Skeletal muscle satellite cell (primary cell): ENCODE measurements around the gene PRR7.

ENCODE experiments used
- H3K27me3 ChIP-seq: 2 replicates; pipeline ENCODE4 v1.7.0; 2013; ENCODE audit warnings: low read length; ENCODE audit not compliant: control insufficient read depth, insufficient read depth
- H3K36me3 ChIP-seq: 2 replicates; pipeline ENCODE4 v1.7.0; 2013; ENCODE audit warnings: mild to moderate bottlenecking, control low read depth, low read length; ENCODE audit not compliant: insufficient read depth
- H3K4me1 ChIP-seq: 2 replicates; pipeline ENCODE4 v1.7.0; 2013; ENCODE audit warnings: low read length; ENCODE audit not compliant: control insufficient read depth, insufficient read depth
- H3K4me2 ChIP-seq: 2 replicates; pipeline ENCODE4 v1.7.0; 2013; ENCODE audit warnings: mild to moderate bottlenecking, low read length
- H3K4me3 ChIP-seq: 2 replicates; pipeline ENCODE4 v1.7.0; 2013; ENCODE audit warnings: low read length
- H3K9ac ChIP-seq: 2 replicates; pipeline ENCODE4 v1.7.0; 2013; ENCODE audit warnings: mild to moderate bottlenecking, low read depth, low read length, moderate library complexity
- H3K9me3 ChIP-seq: replicated peaks from 2 replicates; pipeline ENCODE4 v1.7.0; 2013; ENCODE audit warnings: mild to moderate bottlenecking, control low read depth, low read length

Gene PRR7

DNA sequence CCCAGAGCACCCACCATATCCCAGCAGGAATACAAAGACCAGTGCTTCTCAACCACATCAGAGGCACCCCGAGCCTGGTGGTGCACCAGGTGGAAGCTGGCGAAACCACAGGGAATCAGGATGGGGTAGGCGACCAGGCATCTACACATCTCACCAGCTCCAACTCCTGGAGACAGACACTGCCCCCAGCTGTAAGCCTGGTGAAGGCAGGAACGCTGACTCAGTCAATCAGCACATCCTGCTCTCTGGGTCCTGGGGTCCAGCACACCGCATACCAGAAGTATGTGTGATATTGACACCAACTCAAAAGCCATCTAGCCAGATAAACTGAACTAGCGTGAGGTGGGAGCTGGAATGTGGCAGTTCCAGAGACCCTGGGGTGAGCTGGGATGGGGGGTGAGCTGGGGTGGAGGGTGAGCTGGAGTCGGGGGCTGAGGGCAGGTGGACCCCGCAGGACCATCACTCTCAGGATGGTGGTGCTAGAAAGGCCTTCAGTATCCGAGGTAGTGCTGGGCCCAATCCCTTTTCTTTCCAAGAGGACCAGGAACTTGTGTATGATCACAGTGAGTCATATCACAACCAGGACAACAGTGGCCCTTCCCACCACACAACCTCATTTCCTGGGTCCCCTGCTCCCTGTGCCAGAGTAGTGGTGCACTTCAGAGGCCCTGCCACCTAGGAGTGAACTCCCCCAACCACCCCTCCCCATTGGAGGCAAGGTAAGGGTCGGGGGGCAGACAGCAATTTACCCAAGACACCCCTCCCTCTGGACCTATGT, 24.3 kb downstream of the PRR7 start:
- Histone ChIP-seq H3K4me1 (peaks cover 40% of the 10 kb centered on the region), H3K4me2 (peak overlapping the region; percentile 98), H3K36me3 (peaks cover 33% of the 10 kb centered on the region), H3K27me3 (no peaks in the 10 kb centered on the region), H3K4me3 (peak overlapping the region; percentile 92), H3K9me3 (no peaks in the 10 kb centered on the region), H3K9ac (no peak overlapping the region)

DNA sequence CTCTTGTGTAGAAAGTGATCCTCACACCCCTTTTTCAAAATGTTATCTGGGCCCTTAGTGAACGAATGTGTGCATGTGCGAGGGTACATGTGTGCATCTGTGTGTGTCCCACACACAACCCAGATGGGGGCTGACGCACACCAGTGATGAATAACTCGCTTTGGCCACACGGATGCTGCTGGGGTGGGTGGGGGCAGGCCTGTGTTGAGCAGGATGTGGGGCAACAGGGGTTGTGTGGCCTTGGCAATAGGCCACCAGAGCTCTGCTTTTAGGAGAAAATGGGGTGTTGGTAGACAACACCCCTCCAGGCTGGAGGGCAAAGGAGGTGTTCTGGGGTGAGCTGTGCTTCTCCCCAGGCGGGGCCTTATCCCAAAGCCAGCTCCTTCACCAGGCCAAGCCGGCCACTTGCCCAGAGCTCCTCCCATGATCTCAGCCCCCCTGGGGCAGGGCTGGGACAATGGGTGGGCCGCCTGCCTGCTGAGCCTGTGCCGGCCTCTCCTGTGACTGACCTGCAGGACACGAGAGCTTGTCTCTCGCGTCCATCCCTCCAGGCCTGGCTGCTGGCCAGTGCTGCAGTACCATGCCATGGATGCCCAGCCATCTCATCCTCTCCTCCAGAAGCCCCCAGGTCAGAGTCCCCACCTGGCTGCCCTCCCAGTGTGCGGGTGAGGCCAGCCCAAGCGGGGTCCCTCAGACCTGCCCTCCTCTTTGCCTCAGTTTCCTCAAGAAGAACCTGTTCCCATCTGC, 25.2 kb downstream of the PRR7 start:
- Histone ChIP-seq H3K9me3 (no peaks in the 10 kb centered on the region), H3K4me2 (peak overlapping the region; percentile 98), H3K27me3 (no peaks in the 10 kb centered on the region), H3K4me1 (peaks cover 43% of the 10 kb centered on the region), H3K4me3 (peak overlapping the region; percentile 92), H3K36me3 (peaks cover 25% of the 10 kb centered on the region), H3K9ac (peak overlapping the region; percentile 86)

DNA sequence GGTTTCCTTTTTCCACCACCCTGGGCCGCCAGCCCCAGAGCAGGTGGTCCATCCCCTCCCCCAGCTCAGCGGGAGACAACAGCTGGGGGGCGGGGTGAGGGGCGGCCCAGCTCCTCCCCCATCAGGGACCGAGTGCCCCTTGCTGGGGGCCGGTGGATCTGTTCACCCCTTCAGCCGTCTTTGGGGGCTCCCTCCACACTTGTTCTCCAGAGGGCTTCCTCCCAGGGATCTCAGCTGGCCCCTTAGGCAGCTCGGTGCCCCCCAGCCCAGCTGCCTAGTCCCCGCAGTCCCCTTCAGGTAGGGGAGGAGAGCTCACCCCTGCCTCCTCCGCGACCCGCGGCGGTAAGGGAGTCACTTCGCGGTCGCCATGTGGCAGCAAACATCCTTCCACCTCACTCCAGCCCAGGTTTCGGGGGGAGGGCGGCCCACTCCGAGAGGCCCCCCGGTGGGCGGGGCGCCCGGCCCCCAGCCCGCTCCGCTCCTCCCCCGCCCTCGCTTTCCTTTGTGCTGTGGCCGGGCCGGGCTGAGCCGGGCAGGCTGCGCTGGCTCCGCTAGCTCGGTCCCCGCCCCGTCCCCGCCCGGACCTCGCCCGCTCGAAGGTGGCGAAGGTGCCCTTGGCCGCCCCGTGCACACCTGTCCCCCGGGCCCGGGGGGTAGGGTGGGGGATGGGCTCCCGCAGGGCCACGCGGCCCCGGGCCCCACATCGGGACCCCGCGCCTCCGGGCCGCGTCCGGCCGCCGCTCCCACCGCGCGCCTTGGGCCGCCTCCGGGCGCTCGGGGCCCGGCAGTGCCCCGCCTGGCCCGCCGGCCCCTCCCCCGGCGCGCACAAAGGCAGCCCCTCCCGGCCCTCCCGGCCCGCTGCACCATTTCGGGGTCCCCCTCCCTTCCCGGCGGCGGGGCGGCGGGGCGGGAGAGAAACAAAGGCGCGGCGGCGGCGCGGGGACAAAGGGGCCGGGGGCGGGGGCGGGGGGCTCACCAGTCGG, 26.1 kb downstream of the PRR7 start:
- Histone ChIP-seq H3K27me3 (no peaks in the 10 kb centered on the region), H3K36me3 (peaks cover 19% of the 10 kb centered on the region), H3K4me3 (peak overlapping the region; percentile 92), H3K9ac (peak overlapping the region; percentile 86), H3K4me2 (peak overlapping the region; percentile 98), H3K4me1 (peaks cover 45% of the 10 kb centered on the region), H3K9me3 (no peaks in the 10 kb centered on the region)

DNA sequence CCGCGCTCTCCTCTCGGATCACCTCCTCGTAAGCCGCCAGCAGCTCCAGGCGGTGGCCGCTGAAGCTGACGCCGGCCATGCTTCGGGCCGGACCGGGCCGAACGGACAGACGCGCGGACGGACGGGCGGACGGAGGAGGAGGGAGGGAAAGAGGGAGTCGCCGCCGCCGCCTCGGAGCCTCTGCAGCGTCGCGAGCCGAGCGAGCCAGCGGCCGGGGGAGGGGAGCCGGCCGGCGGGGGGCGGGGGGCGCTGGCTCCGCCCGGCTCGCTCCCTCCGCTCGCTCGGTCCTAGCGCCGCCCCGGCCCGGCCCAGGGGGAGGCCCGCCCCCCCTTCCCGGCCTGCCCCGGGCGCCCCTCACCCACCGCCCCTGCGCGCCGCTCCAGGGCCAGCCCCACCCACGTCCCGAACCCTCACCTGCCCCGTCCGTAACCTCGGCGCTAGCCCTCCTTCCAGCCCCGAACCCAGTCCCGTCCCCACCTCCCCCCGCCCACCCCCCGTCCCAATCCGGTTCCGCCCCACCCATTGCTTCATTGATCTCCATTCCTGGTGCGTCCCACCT, 26.9 kb downstream of the PRR7 start, which contains the start of gene DBN1:
DBN1 (minus strand) TSS at position 192 of the 559 bp plus-strand sequence; CDS start at position 79, 113 bp downstream.
- H3K4me2 ChIP-seq, result peak within 1 kb of the TSS; percentile 98
- no peaks in the 10 kb centered on the region for H3K9me3 ChIP-seq
- H3K4me3 ChIP-seq, result peak within 1 kb of the TSS; percentile 92
- H3K9ac ChIP-seq, result peak within 1 kb of the TSS; percentile 86
- no peaks in the 10 kb centered on the region for H3K27me3 ChIP-seq
- H3K36me3 ChIP-seq, result peaks cover 13% of the 10 kb centered on the region
- peaks cover 43% of the 10 kb centered on the region for H3K4me1 ChIP-seq

DNA sequence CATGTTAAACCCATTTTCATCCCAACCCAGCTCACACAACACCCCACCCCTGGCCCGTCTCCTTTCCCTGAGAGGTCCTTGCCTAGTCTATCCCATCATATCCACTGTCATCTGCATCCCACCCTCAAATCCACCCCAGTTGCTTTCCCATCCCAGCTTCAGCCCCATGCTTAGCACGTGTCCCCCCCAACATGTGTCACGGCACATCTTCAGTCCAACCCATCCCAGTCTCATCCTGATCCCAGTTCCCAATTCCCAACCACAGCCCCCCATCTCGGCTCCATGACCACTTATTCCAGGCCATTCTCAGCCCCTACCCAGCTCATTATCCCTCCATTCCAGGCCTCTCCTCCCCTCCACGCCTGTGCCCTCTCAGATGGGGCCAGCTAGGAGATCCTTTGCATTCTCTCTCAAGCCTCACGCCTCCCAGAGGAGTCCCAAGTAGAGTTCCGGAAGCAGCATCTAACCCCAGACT, 27.4 kb downstream of the PRR7 start:
- peak overlapping the region; percentile 10 for H3K4me2 ChIP-seq
- peaks cover 13% of the 10 kb centered on the region for H3K36me3 ChIP-seq
- no peaks in the 10 kb centered on the region for H3K9me3 ChIP-seq
- H3K4me1 ChIP-seq, result peaks cover 41% of the 10 kb centered on the region
- H3K4me3 ChIP-seq, result no peak overlapping the region
- no peaks in the 10 kb centered on the region for H3K27me3 ChIP-seq
- no peak overlapping the region for H3K9ac ChIP-seq

DNA sequence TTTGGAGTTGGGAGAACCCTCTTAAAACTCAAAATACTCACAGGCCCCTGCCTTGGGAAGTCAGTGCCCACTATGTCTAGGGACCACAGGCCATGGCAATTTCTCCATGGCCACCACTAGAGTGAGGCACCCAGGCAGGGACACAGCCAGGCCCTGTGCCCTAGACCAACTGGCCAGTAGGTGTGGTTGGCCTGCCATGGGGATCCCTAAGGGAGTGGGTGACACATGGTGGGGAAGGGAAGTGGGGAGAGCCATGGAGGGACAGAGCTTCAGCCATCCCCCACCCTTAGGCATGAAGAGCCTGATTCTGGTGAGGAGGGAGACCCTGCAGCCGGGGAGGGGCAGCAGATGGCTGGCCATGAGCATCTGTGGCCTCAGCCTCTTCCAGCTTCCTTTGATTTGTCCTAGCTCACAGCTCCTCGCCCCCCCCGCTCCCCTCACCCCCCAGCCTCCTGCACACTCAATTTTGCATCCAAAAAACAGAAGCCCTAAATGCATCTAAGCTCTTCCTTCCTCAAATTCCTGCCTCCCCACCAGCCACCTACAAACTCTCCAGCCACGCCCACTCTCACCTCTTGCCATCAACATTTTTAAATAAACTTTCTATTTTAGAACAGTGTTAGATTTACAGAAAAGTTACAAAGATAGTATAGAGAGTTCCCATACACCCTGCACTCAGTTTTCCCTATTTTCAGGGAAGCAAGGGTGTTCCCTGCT, 28.4 kb downstream of the PRR7 start:
- Histone ChIP-seq H3K4me3 (no peak overlapping the region), H3K4me1 (peaks cover 41% of the 10 kb centered on the region), H3K9me3 (no peaks in the 10 kb centered on the region), H3K27me3 (no peaks in the 10 kb centered on the region), H3K36me3 (peaks cover 18% of the 10 kb centered on the region), H3K9ac (no peak overlapping the region), H3K4me2 (no peak overlapping the region)

DNA sequence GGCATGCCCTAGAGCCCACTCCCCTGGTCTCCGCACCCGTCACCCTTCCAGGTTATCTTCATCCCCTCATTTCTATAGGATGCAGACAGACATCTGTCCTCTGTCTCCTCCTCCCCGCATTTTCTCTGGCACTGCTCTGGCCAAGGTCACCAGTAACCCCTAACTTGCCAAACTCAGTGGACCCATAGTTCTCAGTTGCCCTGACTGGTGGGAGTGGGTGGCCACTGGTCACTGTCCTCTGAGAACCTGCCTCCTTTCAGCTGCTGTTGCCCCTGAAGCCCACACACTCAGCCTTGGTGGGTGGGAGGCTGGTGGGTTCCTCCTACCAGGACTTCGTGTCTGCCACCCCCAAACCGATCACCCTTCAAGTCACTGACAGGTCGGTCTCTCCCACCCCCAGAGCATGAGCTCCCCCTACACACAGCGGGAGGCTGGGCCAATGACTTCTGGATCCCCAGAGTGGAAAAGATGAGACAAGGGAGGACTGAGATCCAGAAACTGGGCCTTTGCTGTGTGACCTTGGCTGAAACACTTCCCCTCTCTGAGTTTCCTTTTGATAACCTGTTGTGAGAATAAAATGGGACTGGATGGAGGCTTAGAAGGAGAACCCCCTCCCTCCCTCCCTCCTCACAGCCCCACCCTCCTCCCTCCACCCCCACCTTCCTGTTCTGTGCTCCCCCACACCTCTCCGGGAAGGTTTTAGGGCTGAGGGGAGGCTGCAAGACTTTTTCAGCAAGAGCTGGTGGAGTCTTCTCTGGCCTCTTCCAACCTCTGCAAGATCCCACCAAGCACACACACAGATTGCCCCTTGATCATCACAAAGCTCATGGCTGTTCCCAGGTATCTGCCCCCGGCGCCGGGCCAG, 29.2 kb downstream of the PRR7 start:
- Histone ChIP-seq H3K36me3 (peaks cover 13% of the 10 kb centered on the region), H3K9me3 (no peaks in the 10 kb centered on the region), H3K4me3 (no peak overlapping the region), H3K9ac (no peak overlapping the region), H3K27me3 (no peaks in the 10 kb centered on the region), H3K4me1 (peaks cover 38% of the 10 kb centered on the region), H3K4me2 (no peak overlapping the region)

DNA sequence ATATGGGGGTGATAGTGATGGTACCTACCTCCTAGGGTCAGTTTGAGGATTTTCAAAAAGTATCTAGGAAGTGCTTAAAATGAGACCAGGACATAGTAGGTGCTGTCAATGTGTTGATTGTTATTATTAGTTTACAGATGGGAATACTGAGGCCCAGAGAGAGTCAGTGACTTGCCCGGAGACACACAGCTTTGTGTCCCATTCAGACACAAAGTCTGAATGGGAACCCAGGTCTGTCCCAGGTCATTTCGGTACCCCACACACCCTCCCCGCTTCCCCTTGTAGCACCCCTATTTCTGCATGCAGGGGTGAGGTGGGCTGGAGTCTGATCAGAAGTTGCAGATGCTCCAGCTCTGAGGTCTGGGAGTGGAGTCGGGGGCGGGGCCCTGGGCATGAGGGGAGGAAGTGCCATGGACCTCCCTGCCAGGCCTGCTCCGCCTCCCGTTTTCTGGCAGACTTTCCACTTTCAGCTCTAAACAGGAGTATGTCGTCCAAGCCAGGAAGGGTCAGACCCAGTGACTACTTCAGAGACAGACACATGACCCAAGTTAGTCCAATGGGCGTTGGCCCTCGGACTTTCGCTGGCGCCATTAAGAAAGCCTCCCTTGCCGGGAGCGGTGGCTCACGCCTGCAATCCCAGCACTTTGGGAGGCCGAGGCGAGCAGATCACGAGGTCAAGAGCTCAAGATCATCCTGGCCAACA, 30.1 kb downstream of the PRR7 start:
- Histone ChIP-seq H3K9me3 (no peaks in the 10 kb centered on the region), H3K36me3 (peaks cover 10% of the 10 kb centered on the region), H3K27me3 (no peaks in the 10 kb centered on the region), H3K4me1 (peaks cover 33% of the 10 kb centered on the region), H3K4me3 (no peak overlapping the region), H3K9ac (no peak overlapping the region), H3K4me2 (no peak overlapping the region)

DNA sequence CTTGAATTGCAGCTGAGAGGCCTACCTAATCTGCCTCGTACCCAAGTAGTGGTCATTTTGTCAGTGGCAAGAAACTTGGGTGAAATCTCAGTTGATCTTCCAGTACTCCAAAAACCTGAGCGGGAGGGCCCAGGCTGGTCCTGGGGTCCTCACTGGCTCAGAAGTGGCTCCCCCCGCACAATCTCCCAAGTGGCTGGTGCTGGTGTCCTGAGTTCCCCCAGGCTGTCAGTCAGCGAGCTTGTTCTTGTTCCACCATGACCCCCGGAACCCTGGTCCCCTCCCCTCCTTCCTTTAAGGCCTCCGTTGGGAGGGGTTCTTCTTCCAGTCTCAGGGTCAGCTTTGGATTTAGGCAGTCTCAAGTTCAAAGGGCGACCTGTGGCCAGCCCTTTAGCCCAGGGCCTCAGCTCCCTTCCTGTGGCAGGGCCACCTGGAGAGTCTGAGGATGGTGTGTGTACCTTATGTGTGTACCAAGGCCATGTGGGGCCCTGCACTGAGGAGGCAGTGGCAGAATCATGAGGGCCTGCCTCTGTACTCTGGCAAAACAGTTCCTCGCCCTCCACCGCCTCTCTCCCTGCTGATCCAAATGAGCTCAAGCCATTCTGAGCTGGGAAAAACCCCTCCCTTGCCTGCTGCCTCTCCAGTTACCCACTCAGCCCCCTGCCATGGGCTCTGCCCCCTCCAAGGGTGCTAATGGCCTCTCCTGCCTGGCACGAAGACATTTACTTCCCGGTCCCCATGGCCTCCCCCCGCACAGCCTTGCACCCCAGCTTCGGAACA, 31.3 kb downstream of the PRR7 start:
- Histone ChIP-seq H3K4me3 (no peak overlapping the region), H3K27me3 (no peaks in the 10 kb centered on the region), H3K9me3 (no peaks in the 10 kb centered on the region), H3K9ac (no peak overlapping the region), H3K4me2 (no peak overlapping the region), H3K4me1 (peaks cover 30% of the 10 kb centered on the region), H3K36me3 (peaks cover 19% of the 10 kb centered on the region)
